Esophagus muscularis mucosa (tissue), 4 donors: Measurements from ENCODE around the gene IER5. TPM values are rescaled to one million over a fixed set of nuclear protein-coding genes. Genes with fewer than 3 reads are reported as not detected.

Source experiments
- DNase-seq: peaks from one replicate; pipeline ENCODE4 v3.0.0-alpha.2; 2017; ENCODE audit errors: extremely low spot score
- H3K27ac ChIP-seq, 4 donors: fragments of 200-600 bp; sonication (generic); replicated peaks in 1 of 4; 1 replicate in 3 of 4; 2 replicates in 1 of 4; pipeline ENCODE4 v1.5.1; 2016 to 2019; ENCODE audit warnings: mild to moderate bottlenecking in 1 of 4
- H3K27me3 ChIP-seq, 4 donors: fragments of 200-600 bp; sonication (generic); one replicate each; pipeline versions ENCODE4 v1.5.1 to v1.6.0; 2016 to 2019
- H3K36me3 ChIP-seq, 4 donors: fragments of 200-600 bp; sonication (generic); one replicate each; pipeline ENCODE4 v1.5.1; 2016 to 2019
- H3K4me1 ChIP-seq, 4 donors: fragments of 200-600 bp; sonication (generic); one replicate each; pipeline ENCODE4 v1.5.1; 2016 to 2019
- H3K4me3 ChIP-seq, 4 donors: fragments of 200-600 bp; sonication (generic); 1 replicate in 2 of 4; 2 replicates in 2 of 4; pipeline ENCODE4 v1.5.1; 2016 to 2019; ENCODE audit warnings: mild to moderate bottlenecking in 4 of 4, moderate library complexity in 1 of 4
- H3K9me3 ChIP-seq, 4 donors: fragments of 200-600 bp; sonication (generic); 1 replicate in 3 of 4; 2 replicates in 1 of 4; pipeline ENCODE4 v1.5.1; 2016 to 2019
- CTCF ChIP-seq, 3 experiments: fragments of 200-600 bp in 2 of 3; fragments of 450-650 bp in 1 of 3; sonication (generic) in 2 of 3; IDR thresholded peaks; one replicate each; pipeline ENCODE4 v1.5.1; 2017 to 2019; ENCODE audit warnings: antibody characterized with exemption in 3 of 3, mild to moderate bottlenecking in 2 of 3, moderate library complexity in 1 of 3
- EP300 ChIP-seq: sonication (generic); formaldehyde crosslinking; IDR thresholded peaks from one replicate; pipeline ENCODE4 v1.6.1; 2017; ENCODE audit warnings: antibody characterized with exemption
- POLR2A ChIP-seq: fragments of 450-650 bp; IDR thresholded peaks from one replicate; pipeline ENCODE4 v1.6.1; 2017; ENCODE audit warnings: antibody characterized with exemption, moderate library complexity, mild to moderate bottlenecking, low read depth
- POLR2AphosphoS5 ChIP-seq, 2 donors: sonication (generic); formaldehyde crosslinking; IDR thresholded peaks; one replicate each; pipeline ENCODE4 v1.6.1; 2017; ENCODE audit warnings: antibody characterized with exemption in 2 of 2
- WGBS: methylation state at CpG from one replicate; pipeline ENCODE4 v1.1.5; 2018; 5-methylcytosine and 5-hydroxymethylcytosine counted together
- intact Hi-C: fragments of 100-400 bp; cut with DNase I; formaldehyde crosslinking; loops from one replicate; pipeline ENCODE4 v1.15.1; 2023
- total RNA-seq, 4 donors: library from RNA; depleted of rRNA; stranded (reverse); fragments of >200 nt; gene quantifications; one replicate each; pipeline versions ENCODE4 v1.1.0 to v1.2.1, GENCODE V29; 2016

The IER5 gene
- total RNA-seq, 4 donors from 2014 or later, result 14.5 to 22.0 (median 16.7) TPM

- Histone ChIP-seq H3K9me3 (no peaks in the 10 kb centered on the region), H3K4me1 (peaks cover 0 to 17% (median 14%) of the 10 kb centered on the region in 4 donors), H3K27me3 (no peaks in the 10 kb centered on the region), H3K36me3 (no peaks in the 10 kb centered on the region), H3K4me3 (no peak overlapping the region), H3K27ac (no peak overlapping the region)
- intact Hi-C loops, result no loop called here
- WGBS, result 72% methylated on average over 3 of the region's 3 CpGs
- TF ChIP-seq POLR2A (no peak), CTCF (IDR thresholded peaks at IDR 0.05) (no peak)
- no peak for DNase-seq
Measured at GRCh38 chr1:181076852-181077251, 11.6 kb upstream of the IER5 start.

- Histone ChIP-seq H3K36me3 (no peaks in the 10 kb centered on the region), H3K4me1 (peaks cover 0 to 17% (median 14%) of the 10 kb centered on the region in 4 donors), H3K4me3 (no peak overlapping the region), H3K27me3 (no peaks in the 10 kb centered on the region), H3K9me3 (no peaks in the 10 kb centered on the region), H3K27ac (no peak overlapping the region)
- no peak for DNase-seq
- no peak for TF ChIP-seq CTCF (IDR thresholded peaks at IDR 0.05)
- no peak for TF ChIP-seq POLR2A
- no peak for TF ChIP-seq POLR2AphosphoS5 (IDR thresholded peaks at IDR 0.05)
- no peak for TF ChIP-seq EP300
- 45% methylated on average over 7 of the region's 7 CpGs for WGBS
- intact Hi-C loops, result no loop called here
Measured at GRCh38 chr1:181077576-181078242, 10.8 kb upstream of the IER5 start.

- H3K9me3 ChIP-seq, result no peaks in the 10 kb centered on the region
- no peaks in the 10 kb centered on the region for H3K27me3 ChIP-seq
- H3K4me3 ChIP-seq, result no peak overlapping the region
- H3K27ac ChIP-seq, result no peak overlapping the region
- WGBS, result 64% methylated on average over 2 of the region's 2 CpGs
- no peak for DNase-seq
- peaks cover 4 to 13% (median 11%) of the 10 kb centered on the region in 4 donors for H3K4me1 ChIP-seq
- intact Hi-C loops, result no loop called here
- no peak for TF ChIP-seq EP300
- TF ChIP-seq POLR2AphosphoS5 (IDR thresholded peaks at IDR 0.05), result no peak
- TF ChIP-seq CTCF (IDR thresholded peaks at IDR 0.05), result no peak
- TF ChIP-seq POLR2A, result no peak
- H3K36me3 ChIP-seq, result no peaks in the 10 kb centered on the region
Measured at GRCh38 chr1:181079382-181079781, 9.1 kb upstream of the IER5 start.

DNA sequence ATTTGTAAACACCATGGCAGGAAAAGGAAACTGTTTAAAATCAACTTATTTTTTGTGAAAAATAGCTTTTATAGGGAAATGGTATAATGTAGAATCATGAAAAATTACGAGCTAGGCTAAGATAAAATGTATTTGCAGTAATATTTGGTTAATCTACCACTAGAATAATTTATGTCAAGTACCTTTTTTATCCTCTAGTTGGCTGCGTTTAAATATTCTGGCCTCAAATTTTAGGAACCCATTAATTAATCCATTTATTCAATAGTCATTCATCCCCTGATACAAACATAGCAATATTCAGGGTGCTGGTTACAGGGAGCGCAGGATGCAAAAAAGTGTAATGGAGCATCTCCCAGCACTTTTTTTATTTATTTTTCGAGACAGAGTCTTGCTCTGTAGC lies 8.6 kb upstream of the IER5 start:
- TF ChIP-seq POLR2A (no peak), EP300 (no peak), POLR2AphosphoS5 (IDR thresholded peaks at IDR 0.05) (no peak), CTCF (IDR thresholded peaks at IDR 0.05) (no peak)

DNA sequence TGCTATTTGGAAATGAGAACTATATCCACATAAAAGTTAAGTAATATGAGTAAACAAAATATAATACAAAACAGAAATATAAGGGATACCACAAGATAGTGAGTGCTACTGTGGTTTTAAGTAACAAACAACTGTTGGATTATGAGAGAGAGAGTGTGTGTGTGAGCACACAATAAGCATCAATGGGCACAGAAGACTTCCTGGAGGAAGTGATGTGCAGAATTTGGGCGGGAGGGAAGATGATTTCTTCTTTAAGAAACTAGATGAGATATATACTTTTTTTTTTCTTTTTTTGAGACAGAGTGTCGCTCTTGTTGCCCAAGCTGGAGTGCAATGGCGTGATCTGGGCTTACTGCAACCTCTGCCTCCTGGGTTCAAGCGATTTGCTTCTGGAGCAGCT lies 7.9 kb upstream of the IER5 start:
- intact Hi-C loops, result no loop called here
- no peak for TF ChIP-seq EP300
- no peak for TF ChIP-seq POLR2AphosphoS5 (IDR thresholded peaks at IDR 0.05)
- no peak for TF ChIP-seq POLR2A
- no peak for TF ChIP-seq CTCF (IDR thresholded peaks at IDR 0.05)
- Histone ChIP-seq H3K27ac (no peak overlapping the region), H3K27me3 (no peaks in the 10 kb centered on the region), H3K9me3 (no peaks in the 10 kb centered on the region), H3K36me3 (no peaks in the 10 kb centered on the region), H3K4me3 (no peak overlapping the region), H3K4me1 (peaks cover 6 to 13% (median 12%) of the 10 kb centered on the region in 4 donors)
- 77% methylated on average over 4 of the region's 4 CpGs for WGBS
- no peak for DNase-seq

More for the DNA sequence above, 8.6 kb upstream of the IER5 start:
- WGBS, result 84% methylated on average over 4 of the region's 4 CpGs
- Histone ChIP-seq H3K9me3 (no peaks in the 10 kb centered on the region), H3K4me3 (no peak overlapping the region), H3K36me3 (no peaks in the 10 kb centered on the region), H3K4me1 (peaks cover 6 to 13% (median 12%) of the 10 kb centered on the region in 4 donors), H3K27me3 (no peaks in the 10 kb centered on the region), H3K27ac (no peak overlapping the region)
- intact Hi-C loops, result no loop called here
- no peak for DNase-seq
